ENCODE results near the gene LRRC57.

The LRRC57 gene

GRCh38 chr15:42553554-42553953 is 5.0 kb upstream of the LRRC57 start:
- no peak for DNase-seq

GRCh38 chr15:42549741-42550392 is 1.3 kb upstream of the LRRC57 start:
- no peak for DNase-seq

- peak in 7 of 56 donors; percentile 9 to 56 (median 40) for DNase-seq
These were observed 469 bp upstream of the LRRC57 start for GRCh38 chr15:42549032-42549491.

GRCh38 chr15:42547918-42548248 is 710 bp downstream of the LRRC57 start:
- DNase-seq: peak in 1 of 56 donors; percentile 26

- DNase-seq: no peak
These were observed 3.6 kb downstream of the LRRC57 start for GRCh38 chr15:42544853-42545629.

- no peak for DNase-seq
These were observed 15.3 kb downstream of the LRRC57 start for GRCh38 chr15:42533246-42533645.

GRCh38 chr15:42528970-42529369 is 19.6 kb downstream of the LRRC57 start:
- DNase-seq: no peak

- DNase-seq: no peak
These were observed 25.3 kb downstream of the LRRC57 start for GRCh38 chr15:42523331-42523730.

GRCh38 chr15:42511007-42511391 is 37.6 kb downstream of the LRRC57 start:
- DNase-seq: no peak

GRCh38 chr15:42510258-42511006 is 38.2 kb downstream of the LRRC57 start:
- no peak for DNase-seq

GRCh38 chr15:42508263-42508690 is 40.3 kb downstream of the LRRC57 start:
- no peak for DNase-seq

GRCh38 chr15:42507514-42507913 is 41.1 kb downstream of the LRRC57 start:
- DNase-seq: no peak

GRCh38 chr15:42504631-42505030 is 44.0 kb downstream of the LRRC57 start:
- no peak for DNase-seq

GRCh38 chr15:42503825-42504224 is 44.8 kb downstream of the LRRC57 start:
- no peak for DNase-seq

GRCh38 chr15:42502477-42502876 is 46.1 kb downstream of the LRRC57 start:
- DNase-seq: no peak

- DNase-seq: no peak
These were observed 48.6 kb downstream of the LRRC57 start for GRCh38 chr15:42499858-42500609.

GRCh38 chr15:42498212-42499068 is 50.2 kb downstream of the LRRC57 start:
- DNase-seq: no peak

- peak in 55 of 56 donors; percentile 59 to 94 (median 87) for DNase-seq
These were observed 53.0 kb downstream of the LRRC57 start, which contains the start of gene SNAP23 for GRCh38 chr15:42495361-42496212. TSS of gene SNAP23 (plus strand) at chr15:42495634. CDS start at chr15:42511847, 16,213 bp downstream.

GRCh38 chr15:42494998-42495360 is 53.6 kb downstream of the LRRC57 start:
- peak in 50 of 56 donors; percentile 7 to 80 (median 52) for DNase-seq

Measured in nucleus accumbens (tissue), 56 donors.